ENCODE results near the gene TPCN1. TPM values are rescaled to one million over a fixed set of nuclear protein-coding genes. Genes with fewer than 3 reads are reported as not detected.

Gene TPCN1
- total RNA-seq, 1 donor from 2014 or later = 8.4 TPM

DNA sequence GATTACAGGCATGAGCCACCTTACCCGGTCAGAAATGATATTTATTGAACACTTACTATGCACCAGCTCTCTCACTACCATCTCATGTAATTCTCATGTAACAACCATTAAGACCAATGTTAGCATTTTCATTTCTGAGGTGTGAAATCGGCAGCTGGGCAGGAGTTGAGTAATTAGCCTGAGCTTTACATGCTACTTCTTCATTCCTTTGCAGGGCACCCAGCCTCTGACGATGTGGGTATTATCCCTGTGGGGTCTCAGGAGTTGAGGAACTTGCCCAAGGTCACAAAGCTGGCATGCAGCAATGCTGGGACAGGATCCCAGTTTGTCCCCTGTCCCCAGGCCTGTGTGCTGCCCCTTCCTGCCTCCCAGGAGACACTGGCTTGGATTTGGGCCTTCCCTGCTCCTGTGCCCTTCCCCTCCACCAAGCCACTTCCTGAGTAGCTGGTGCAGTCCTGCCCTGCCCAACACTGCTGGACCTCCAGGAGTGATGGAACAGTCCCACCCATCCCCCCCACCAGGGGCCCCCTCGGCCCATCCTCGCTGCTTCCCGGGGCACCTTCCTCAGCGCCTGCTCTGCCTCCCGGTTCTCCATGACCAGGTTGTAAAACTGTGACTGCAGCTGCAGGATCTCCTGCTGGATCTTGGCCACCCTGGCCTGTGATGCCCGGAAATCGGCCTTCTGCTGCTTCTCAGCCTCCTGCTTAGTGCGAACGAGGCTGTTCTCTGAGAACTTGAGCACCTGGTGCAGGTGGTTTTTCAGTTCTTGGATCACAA lies 21.1 kb upstream of the TPCN1 start:
- Mint-ChIP-seq H3K27me3 (ENCODE audit: unreplicated experiment) (peaks cover 4% of the 10 kb centered on the region), H3K36me3 (ENCODE audit: low read depth, unreplicated experiment) (no peaks in the 10 kb centered on the region), H3K4me3 (ENCODE audit: unreplicated experiment) (no peak overlapping the region), H3K4me1 (ENCODE audit: unreplicated experiment) (no peaks in the 10 kb centered on the region), H3K27ac (ENCODE audit: unreplicated experiment) (no peak overlapping the region), H3K9me3 (ENCODE audit: unreplicated experiment) (no peaks in the 10 kb centered on the region)
- TF ChIP-seq, protein P1, sequence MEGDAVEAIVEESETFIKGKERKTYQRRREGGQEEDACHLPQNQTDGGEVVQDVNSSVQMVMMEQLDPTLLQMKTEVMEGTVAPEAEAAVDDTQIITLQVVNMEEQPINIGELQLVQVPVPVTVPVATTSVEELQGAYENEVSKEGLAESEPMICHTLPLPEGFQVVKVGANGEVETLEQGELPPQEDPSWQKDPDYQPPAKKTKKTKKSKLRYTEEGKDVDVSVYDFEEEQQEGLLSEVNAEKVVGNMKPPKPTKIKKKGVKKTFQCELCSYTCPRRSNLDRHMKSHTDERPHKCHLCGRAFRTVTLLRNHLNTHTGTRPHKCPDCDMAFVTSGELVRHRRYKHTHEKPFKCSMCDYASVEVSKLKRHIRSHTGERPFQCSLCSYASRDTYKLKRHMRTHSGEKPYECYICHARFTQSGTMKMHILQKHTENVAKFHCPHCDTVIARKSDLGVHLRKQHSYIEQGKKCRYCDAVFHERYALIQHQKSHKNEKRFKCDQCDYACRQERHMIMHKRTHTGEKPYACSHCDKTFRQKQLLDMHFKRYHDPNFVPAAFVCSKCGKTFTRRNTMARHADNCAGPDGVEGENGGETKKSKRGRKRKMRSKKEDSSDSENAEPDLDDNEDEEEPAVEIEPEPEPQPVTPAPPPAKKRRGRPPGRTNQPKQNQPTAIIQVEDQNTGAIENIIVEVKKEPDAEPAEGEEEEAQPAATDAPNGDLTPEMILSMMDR (IDR thresholded peaks at IDR 0.05; ENCODE audit: unreplicated experiment) = no peak
- DNase-seq (ENCODE audit: low spot score) = no peak

DNA sequence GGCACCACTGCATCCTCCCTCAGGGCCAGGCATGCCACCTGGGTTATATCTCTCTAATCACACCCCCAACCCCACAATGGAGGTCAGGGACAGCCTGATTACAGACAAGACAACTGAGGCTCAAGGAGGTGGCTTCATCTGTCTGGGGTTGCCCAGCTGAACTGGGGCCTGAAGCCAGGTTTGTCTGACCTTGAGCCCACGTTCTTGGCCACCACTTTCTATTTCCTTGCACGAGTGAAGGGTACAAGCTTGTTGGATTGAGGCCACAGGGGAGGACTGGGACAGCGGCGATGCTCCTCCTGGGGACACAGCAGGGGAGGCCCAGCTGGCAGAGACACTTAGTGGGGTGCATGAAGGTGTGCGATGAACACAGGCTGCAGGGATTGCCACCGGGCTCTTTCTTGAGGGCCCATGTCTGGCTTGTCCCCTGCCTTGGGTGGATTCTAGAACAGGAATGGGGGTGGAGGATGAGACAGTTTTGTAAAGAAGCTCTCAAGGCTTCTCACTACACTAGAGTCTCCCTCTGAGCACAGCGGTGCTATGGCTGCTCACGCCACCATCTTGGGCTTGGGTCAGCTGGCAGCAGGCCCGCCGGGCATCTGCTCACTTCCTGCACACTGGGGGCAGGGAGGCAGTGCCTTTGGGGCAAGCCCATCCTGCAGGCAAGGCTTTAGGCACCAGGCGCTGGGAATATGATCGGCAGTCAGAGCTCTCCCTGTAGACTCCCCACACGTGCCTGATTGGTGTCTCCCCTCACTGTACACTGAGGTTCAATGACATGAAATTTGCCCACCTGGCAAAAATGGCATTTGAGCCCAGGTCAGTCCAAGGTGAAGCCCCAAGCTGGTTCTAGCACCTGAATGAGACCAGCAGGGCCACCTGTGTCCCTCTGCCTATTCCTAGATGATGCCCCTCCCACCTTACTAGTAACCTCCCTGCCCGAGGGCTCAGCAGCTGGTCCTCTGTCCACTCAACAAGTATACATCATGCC lies 19.8 kb upstream of the TPCN1 start:
- no peak for DNase-seq (ENCODE audit: low spot score)
- H3K9me3 Mint-ChIP-seq (ENCODE audit: unreplicated experiment) = no peaks in the 10 kb centered on the region

DNA sequence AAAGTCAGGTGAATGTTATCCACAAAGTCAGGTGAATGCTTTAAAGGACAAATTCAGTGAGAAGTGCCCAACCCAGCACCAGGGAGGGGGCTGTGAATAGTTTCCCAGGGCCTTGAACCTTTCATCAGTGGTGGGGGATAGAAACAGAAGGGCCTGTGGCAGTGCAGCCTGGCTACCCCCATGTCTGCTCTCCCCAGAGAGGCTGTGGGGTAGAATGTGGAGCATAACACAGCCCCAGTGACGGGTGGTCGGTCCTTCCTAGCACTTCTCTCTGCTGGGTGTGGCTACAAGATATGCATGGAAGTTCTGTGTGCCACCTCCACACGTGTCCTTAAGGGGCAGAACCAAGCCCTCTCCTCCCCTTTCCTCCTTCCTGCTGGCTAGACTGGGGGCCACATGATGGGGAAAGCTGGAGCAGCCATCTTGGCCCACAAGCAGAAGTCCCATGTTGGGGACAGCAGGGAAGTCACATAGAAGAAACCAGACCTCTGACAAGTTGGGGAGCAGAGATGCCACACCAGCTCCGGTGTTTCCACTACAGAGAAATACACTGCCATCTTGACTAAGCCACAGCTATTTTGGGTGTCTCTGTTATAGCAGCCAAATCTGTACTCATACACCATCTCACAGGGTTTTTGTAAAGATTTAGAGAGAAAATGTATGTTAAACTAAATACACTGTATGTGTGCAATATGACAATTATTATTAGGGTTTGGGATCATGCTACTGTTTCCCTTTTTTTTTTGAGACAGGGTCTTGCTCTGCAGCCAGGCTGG lies 18.8 kb upstream of the TPCN1 start:
- Mint-ChIP-seq H3K4me1 (ENCODE audit: unreplicated experiment) (no peaks in the 10 kb centered on the region), H3K27ac (ENCODE audit: unreplicated experiment) (no peak overlapping the region), H3K9me3 (ENCODE audit: unreplicated experiment) (no peaks in the 10 kb centered on the region), H3K4me3 (ENCODE audit: unreplicated experiment) (no peak overlapping the region), H3K36me3 (ENCODE audit: low read depth, unreplicated experiment) (no peaks in the 10 kb centered on the region), H3K27me3 (ENCODE audit: unreplicated experiment) (peaks cover 3% of the 10 kb centered on the region)
- no peak for DNase-seq (ENCODE audit: low spot score)
- TF ChIP-seq, protein P1 (IDR thresholded peaks at IDR 0.05; ENCODE audit: unreplicated experiment) = no peak

More for the DNA sequence above, 19.8 kb upstream of the TPCN1 start:
- no peak overlapping the region for H3K4me3 Mint-ChIP-seq (ENCODE audit: unreplicated experiment)
- TF ChIP-seq, protein P1 (IDR thresholded peaks at IDR 0.05; ENCODE audit: unreplicated experiment) = no peak
- peaks cover 4% of the 10 kb centered on the region for H3K27me3 Mint-ChIP-seq (ENCODE audit: unreplicated experiment)
- no peaks in the 10 kb centered on the region for H3K4me1 Mint-ChIP-seq (ENCODE audit: unreplicated experiment)
- H3K27ac Mint-ChIP-seq (ENCODE audit: unreplicated experiment) = no peak overlapping the region
- H3K36me3 Mint-ChIP-seq (ENCODE audit: low read depth, unreplicated experiment) = no peaks in the 10 kb centered on the region

DNA sequence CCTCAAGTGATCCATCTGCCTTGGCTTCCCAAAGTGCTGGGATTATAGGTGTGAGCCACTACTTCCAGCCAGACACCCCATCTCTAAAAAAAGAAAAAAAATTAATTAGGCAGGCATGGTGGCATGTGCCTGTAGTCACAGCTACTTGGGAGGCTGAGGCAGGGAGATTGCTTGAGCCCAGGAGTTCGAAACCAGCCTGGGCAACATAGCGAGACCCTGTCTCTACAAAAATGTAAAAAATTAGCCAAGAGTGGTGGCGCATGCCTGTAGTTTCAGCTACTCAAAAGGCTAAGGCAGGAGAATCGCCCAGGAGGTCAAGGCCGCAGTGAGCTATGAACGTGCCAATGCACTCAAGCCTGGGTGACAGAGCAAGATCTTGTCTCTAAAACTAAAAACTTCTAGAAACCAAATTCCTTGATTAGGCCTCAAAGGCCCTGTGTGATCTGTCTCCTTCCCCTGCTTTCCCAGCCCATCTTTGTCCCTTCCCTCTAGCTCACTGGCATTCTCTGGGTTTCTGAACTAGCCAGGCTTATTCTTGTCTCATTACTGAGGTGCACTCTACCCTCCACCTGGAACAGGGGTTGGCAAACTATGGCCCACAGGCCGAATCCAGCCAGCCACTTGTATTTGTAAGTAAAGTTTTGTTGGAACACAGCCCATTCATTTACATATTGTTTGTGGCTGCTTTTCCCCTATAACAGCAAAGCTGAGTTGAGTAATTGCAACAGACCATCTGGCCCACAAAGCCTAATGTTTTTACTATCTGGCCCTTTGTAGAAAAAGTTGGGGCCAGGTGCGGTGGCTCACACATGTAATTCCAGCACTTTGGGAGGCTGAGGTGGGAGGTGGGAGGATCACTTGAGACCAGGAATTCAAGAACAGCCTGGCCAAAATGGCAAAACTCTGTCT lies 17.2 kb upstream of the TPCN1 start:
- Mint-ChIP-seq H3K27me3 (ENCODE audit: unreplicated experiment) (peaks cover 1% of the 10 kb centered on the region), H3K27ac (ENCODE audit: unreplicated experiment) (no peak overlapping the region), H3K36me3 (ENCODE audit: low read depth, unreplicated experiment) (no peaks in the 10 kb centered on the region), H3K4me3 (ENCODE audit: unreplicated experiment) (no peak overlapping the region), H3K9me3 (ENCODE audit: unreplicated experiment) (no peaks in the 10 kb centered on the region), H3K4me1 (ENCODE audit: unreplicated experiment) (peaks cover 6% of the 10 kb centered on the region)
- TF ChIP-seq, protein P1 (IDR thresholded peaks at IDR 0.05; ENCODE audit: unreplicated experiment) = no peak
- no peak for DNase-seq (ENCODE audit: low spot score)

All from endothelial cell (in vitro differentiated cells).